HG02973 (cell line): Measurements from ENCODE around the gene ADGRL1.
"Not testable (repeated sequence)": the region's sequence is repeated elsewhere in the genome, so short reads cannot be mapped to it uniquely, and the experiment has no call there.

Source experiments
- ATAC-seq: cut with Tn5 transposase; IDR thresholded peaks from one replicate; pipeline ENCODE4 v1.9.1; 2021; ENCODE audit warnings: moderate library complexity; ENCODE audit not compliant: unreplicated experiment

ADGRL1 gene

GRCh38 chr19:14196105-14196504 is 9.9 kb downstream of the ADGRL1 start:
- not testable (repeated sequence) for ATAC-seq

- ATAC-seq: not testable (repeated sequence)
Observed at GRCh38 chr19:14195216-14195615, 10.8 kb downstream of the ADGRL1 start.

GRCh38 chr19:14189415-14189814 is 16.6 kb downstream of the ADGRL1 start:
- no peak for ATAC-seq

GRCh38 chr19:14188086-14188485 is 17.9 kb downstream of the ADGRL1 start:
- ATAC-seq: not testable (repeated sequence)

GRCh38 chr19:14187561-14187960 is 18.4 kb downstream of the ADGRL1 start:
- no peak for ATAC-seq

- not testable (repeated sequence) for ATAC-seq
Observed at GRCh38 chr19:14186684-14187083, 19.3 kb downstream of the ADGRL1 start.

- ATAC-seq: not testable (repeated sequence)
Observed at GRCh38 chr19:14185691-14186090, 20.3 kb downstream of the ADGRL1 start.

GRCh38 chr19:14185158-14185557 is 20.8 kb downstream of the ADGRL1 start:
- ATAC-seq: no peak

GRCh38 chr19:14183741-14184350 is 22.1 kb downstream of the ADGRL1 start:
- no peak for ATAC-seq

- no peak for ATAC-seq
Observed at GRCh38 chr19:14182476-14182875, 23.5 kb downstream of the ADGRL1 start.

- no peak for ATAC-seq
Observed at GRCh38 chr19:14181906-14182305, 24.1 kb downstream of the ADGRL1 start.

GRCh38 chr19:14181199-14181598 is 24.8 kb downstream of the ADGRL1 start:
- ATAC-seq: not testable (repeated sequence)

GRCh38 chr19:14177496-14178074 is 28.4 kb downstream of the ADGRL1 start:
- ATAC-seq: no peak

GRCh38 chr19:14175351-14175792 is 30.6 kb downstream of the ADGRL1 start:
- ATAC-seq: no peak

GRCh38 chr19:14174883-14175282 is 31.1 kb downstream of the ADGRL1 start:
- ATAC-seq: no peak

GRCh38 chr19:14168993-14169392 is 37.0 kb downstream of the ADGRL1 start:
- no peak for ATAC-seq

GRCh38 chr19:14168259-14168972 is 37.6 kb downstream of the ADGRL1 start:
- ATAC-seq: no peak

- no peak for ATAC-seq
Observed at GRCh38 chr19:14167576-14168138, 38.3 kb downstream of the ADGRL1 start.

- no peak for ATAC-seq
Observed at GRCh38 chr19:14166999-14167575, 38.9 kb downstream of the ADGRL1 start.

GRCh38 chr19:14165990-14166830 is 39.8 kb downstream of the ADGRL1 start:
- no peak for ATAC-seq
